ENCODE results near the gene WDR12. TPM values are rescaled to one million over a fixed set of nuclear protein-coding genes. Genes with fewer than 3 reads are reported as not detected.

Gene WDR12
- total RNA-seq, 2 experiments from 2014 or later, result 131 to 134 TPM

GRCh38 chr2:202885190-202885589 lies 26.3 kb downstream of the WDR12 start:
- ChIA-PET CTCF (no interaction called here), POLR2A (no interaction called here)
- no peaks in the 10 kb centered on the region for H3K27me3 Mint-ChIP-seq
- ATAC-seq, result no peak
- H3K27ac Mint-ChIP-seq, result no peak overlapping the region
- no peaks in the 10 kb centered on the region for H3K9me3 Mint-ChIP-seq
- DNase-seq, result no peak
- TF ChIP-seq CTCF (IDR thresholded peaks at IDR 0.05), result no peak
- no peaks in the 10 kb centered on the region for H3K4me1 Mint-ChIP-seq (ENCODE audit: low read depth)
- H3K36me3 Mint-ChIP-seq (ENCODE audit: low read depth), result peaks cover 52% of the 10 kb centered on the region
- intact Hi-C loops (cut with micrococcal nuclease), result no loop called here
- H3K4me3 Mint-ChIP-seq, result no peak overlapping the region

- Mint-ChIP-seq H3K4me3 (no peak overlapping the region), H3K27me3 (no peaks in the 10 kb centered on the region), H3K36me3 (ENCODE audit: low read depth) (peaks cover 50% of the 10 kb centered on the region), H3K9me3 (no peaks in the 10 kb centered on the region), H3K4me1 (ENCODE audit: low read depth) (no peaks in the 10 kb centered on the region), H3K27ac (no peak overlapping the region)
- ChIA-PET CTCF (no interaction called here), POLR2A (no interaction called here)
- no peak for TF ChIP-seq CTCF (IDR thresholded peaks at IDR 0.05)
- ATAC-seq (no peak), DNase-seq (no peak)
- intact Hi-C loops (cut with micrococcal nuclease), result no loop called here
Measured at GRCh38 chr2:202883987-202884675, 27.3 kb downstream of the WDR12 start.

- CTCF ChIA-PET, result interaction anchor here (0.9 to 1.3 kb wide), 2 partner anchors 9 to 11 kb away, joined by 3 to 4 read pairs; no protein-coding TSS in a partner anchor
Measured at GRCh38 chr2:202881570-202881969, 29.9 kb downstream of the WDR12 start.

GRCh38 chr2:202877699-202878098 lies 33.8 kb downstream of the WDR12 start:
- ChIA-PET CTCF (interaction anchor here (1.3 kb wide), 1 partner anchor 34 kb away, joined by 3 read pairs; no protein-coding TSS in a partner anchor), POLR2A (no interaction called here)
- TF ChIP-seq CTCF (IDR thresholded peaks at IDR 0.05), result no peak
- DNase-seq (no peak), ATAC-seq (no peak)
- intact Hi-C loops (cut with micrococcal nuclease), result no loop called here
- no peaks in the 10 kb centered on the region for H3K27me3 Mint-ChIP-seq
- peaks cover 12% of the 10 kb centered on the region for H3K36me3 Mint-ChIP-seq (ENCODE audit: low read depth)
- no peaks in the 10 kb centered on the region for H3K9me3 Mint-ChIP-seq
- no peak overlapping the region for H3K27ac Mint-ChIP-seq
- H3K4me3 Mint-ChIP-seq, result no peak overlapping the region
- H3K4me1 Mint-ChIP-seq (ENCODE audit: low read depth), result no peaks in the 10 kb centered on the region

More at GRCh38 chr2:202881570-202881969, 29.9 kb downstream of the WDR12 start:
- Mint-ChIP-seq H3K4me3 (no peak overlapping the region), H3K27me3 (no peaks in the 10 kb centered on the region), H3K36me3 (ENCODE audit: low read depth) (peaks cover 38% of the 10 kb centered on the region), H3K9me3 (no peaks in the 10 kb centered on the region), H3K27ac (no peak overlapping the region), H3K4me1 (ENCODE audit: low read depth) (no peaks in the 10 kb centered on the region)
- DNase-seq, result no peak
- ATAC-seq, result no peak
- POLR2A ChIA-PET, result no interaction called here
- intact Hi-C loops (cut with micrococcal nuclease), result no loop called here
- no peak for TF ChIP-seq CTCF (IDR thresholded peaks at IDR 0.05)
